Urinary bladder (tissue), 4 donors: ENCODE data around the gene ADSL. TPM values are rescaled to one million over a fixed set of nuclear protein-coding genes. Genes with fewer than 3 reads are reported as not detected.
"Not testable (repeated sequence)": the region's sequence is repeated elsewhere in the genome, so short reads cannot be mapped to it uniquely, and the experiment has no call there.

Experiments used
- DNase-seq: peaks from one replicate; pipeline ENCODE4 v3.0.0-alpha.2; 2015; ENCODE audit errors: extremely low spot score
- H3K27ac ChIP-seq: one replicate; pipeline ENCODE4 v1.5.1; 2013; ENCODE audit warnings: low read depth, mild to moderate bottlenecking, moderate library complexity
- H3K36me3 ChIP-seq: one replicate; pipeline ENCODE4 v1.6.1; 2013; ENCODE audit warnings: mild to moderate bottlenecking, moderate library complexity; ENCODE audit not compliant: insufficient read depth
- H3K4me1 ChIP-seq: one replicate; pipeline ENCODE4 v1.6.1; 2013; ENCODE audit warnings: mild to moderate bottlenecking, moderate library complexity; ENCODE audit not compliant: insufficient read depth
- H3K4me3 ChIP-seq: one replicate; pipeline ENCODE4 v1.5.1; 2013; ENCODE audit warnings: low read depth, low read length
- WGBS: extraction: QIAGEN DNeasy Blood & Tissue Kit; methylation state at CpG from one replicate; pipeline ENCODE4 v1.1.7; 2013; 5-methylcytosine and 5-hydroxymethylcytosine counted together
- polyA plus RNA-seq: library from polyadenylated mRNA; stranded (reverse); fragments of 200-250 nt; gene quantifications from one replicate; pipeline ENCODE4 v1.2.3, GENCODE V29; 2013
- total RNA-seq: library from RNA; depleted of rRNA; stranded (reverse); fragments of >200 nt; gene quantifications from one replicate; pipeline ENCODE4 v1.2.3, GENCODE V29; 2014
- donor health status: healthy with polysubstance abuse.
- donor health status: healthy.

The ADSL gene
- total and polyA plus RNA-seq, 2 donors, result 59.8 to 76.3 TPM

- Histone ChIP-seq H3K4me3 (no peak overlapping the region), H3K36me3 (peaks cover 3% of the 10 kb centered on the region), H3K27ac (no peak overlapping the region), H3K4me1 (no peaks in the 10 kb centered on the region)
- WGBS, result 65% methylated on average over 6 of the region's 6 CpGs
- DNase-seq, result no peak
These were observed 21.0 kb downstream of the ADSL start for GRCh38 chr22:40367342-40367741.

- no peak overlapping the region for H3K27ac ChIP-seq
- 81% methylated on average over 6 of the region's 6 CpGs for WGBS
- no peak overlapping the region for H3K4me3 ChIP-seq
- no peak for DNase-seq
- no peaks in the 10 kb centered on the region for H3K4me1 ChIP-seq
- H3K36me3 ChIP-seq, result peaks cover 3% of the 10 kb centered on the region
These were observed 21.7 kb downstream of the ADSL start for GRCh38 chr22:40368016-40368415.

- DNase-seq, result no peak
- H3K4me1 ChIP-seq, result no peaks in the 10 kb centered on the region
- WGBS, result 88% methylated on average over 3 of the region's 3 CpGs
- H3K4me3 ChIP-seq, result no peak overlapping the region
- no peak overlapping the region for H3K27ac ChIP-seq
- peaks cover 3% of the 10 kb centered on the region for H3K36me3 ChIP-seq
These were observed 22.5 kb downstream of the ADSL start for GRCh38 chr22:40368836-40369235.

- Histone ChIP-seq H3K27ac (no peak overlapping the region), H3K36me3 (no peaks in the 10 kb centered on the region), H3K4me1 (no peaks in the 10 kb centered on the region), H3K4me3 (no peak overlapping the region)
- WGBS, result 96% methylated on average over 8 of the region's 8 CpGs
- no peak for DNase-seq
These were observed 28.3 kb downstream of the ADSL start for GRCh38 chr22:40374567-40374966.

GRCh38 chr22:40376149-40376548 is 29.8 kb downstream of the ADSL start:
- H3K36me3 ChIP-seq, result peaks cover 2% of the 10 kb centered on the region
- no peak overlapping the region for H3K27ac ChIP-seq
- WGBS, result 86% methylated on average over 5 of the region's 5 CpGs
- H3K4me3 ChIP-seq, result no peak overlapping the region
- DNase-seq, result no peak
- H3K4me1 ChIP-seq, result no peaks in the 10 kb centered on the region

- 94% methylated on average over 2 of the region's 2 CpGs for WGBS
- Histone ChIP-seq H3K4me3 (no peak overlapping the region), H3K36me3 (peaks cover 2% of the 10 kb centered on the region), H3K4me1 (peaks cover 1% of the 10 kb centered on the region), H3K27ac (no peak overlapping the region)
- DNase-seq, result no peak
These were observed 31.6 kb downstream of the ADSL start for GRCh38 chr22:40377931-40378330.

- WGBS, result 93% methylated on average over 11 of the region's 11 CpGs
- DNase-seq, H3K36me3 ChIP-seq, H3K4me3 ChIP-seq, H3K4me1 ChIP-seq, H3K27ac ChIP-seq: not testable (repeated sequence)
These were observed 32.1 kb downstream of the ADSL start for GRCh38 chr22:40378448-40378847.

- Histone ChIP-seq H3K36me3 (peaks cover 2% of the 10 kb centered on the region), H3K4me3 (no peak overlapping the region), H3K4me1 (peaks cover 1% of the 10 kb centered on the region), H3K27ac (no peak overlapping the region)
- 94% methylated on average over 3 of the region's 3 CpGs for WGBS
- DNase-seq, result no peak
These were observed 35.2 kb downstream of the ADSL start for GRCh38 chr22:40381461-40381860.

- H3K4me1 ChIP-seq, result peaks cover 1% of the 10 kb centered on the region
- peaks cover 2% of the 10 kb centered on the region for H3K36me3 ChIP-seq
- H3K4me3 ChIP-seq, result no peak overlapping the region
- DNase-seq, result no peak
- WGBS, result 74% methylated on average over 3 of the region's 3 CpGs
- no peak overlapping the region for H3K27ac ChIP-seq
These were observed 37.6 kb downstream of the ADSL start for GRCh38 chr22:40383905-40384304.

GRCh38 chr22:40385036-40385782 is 38.9 kb downstream of the ADSL start:
- 72% methylated on average over 10 of the region's 10 CpGs for WGBS
- no peak for DNase-seq
- H3K4me3 ChIP-seq, result no peak overlapping the region
- H3K4me1 ChIP-seq, result peaks cover 1% of the 10 kb centered on the region
- H3K36me3 ChIP-seq, result peaks cover 2% of the 10 kb centered on the region
- peak overlapping the region; percentile 11 for H3K27ac ChIP-seq

GRCh38 chr22:40387746-40388145 is 41.4 kb downstream of the ADSL start:
- no peak for DNase-seq
- 74% methylated on average over 5 of the region's 5 CpGs for WGBS
- H3K4me3 ChIP-seq, result no peak overlapping the region
- peak overlapping the region; percentile 56 for H3K27ac ChIP-seq
- H3K4me1 ChIP-seq, result no peaks in the 10 kb centered on the region
- H3K36me3 ChIP-seq, result no peaks in the 10 kb centered on the region

GRCh38 chr22:40388231-40388630 is 41.9 kb downstream of the ADSL start:
- 69% methylated on average over 4 of the region's 4 CpGs for WGBS
- no peaks in the 10 kb centered on the region for H3K4me1 ChIP-seq

GRCh38 chr22:40391417-40391816 is 45.1 kb downstream of the ADSL start:
- Histone ChIP-seq H3K4me3 (no peak overlapping the region), H3K27ac (no peak overlapping the region), H3K4me1 (no peaks in the 10 kb centered on the region), H3K36me3 (no peaks in the 10 kb centered on the region)
- no peak for DNase-seq
- WGBS, result 79% methylated on average over 2 of the region's 2 CpGs

More at GRCh38 chr22:40388231-40388630, 41.9 kb downstream of the ADSL start:
- no peak overlapping the region for H3K4me3 ChIP-seq
- H3K36me3 ChIP-seq, result no peaks in the 10 kb centered on the region
- no peak overlapping the region for H3K27ac ChIP-seq
- DNase-seq, result no peak

- H3K36me3 ChIP-seq, result no peaks in the 10 kb centered on the region
- no peaks in the 10 kb centered on the region for H3K4me1 ChIP-seq
- no peak for DNase-seq
- WGBS, result 85% methylated on average over 2 of the region's 2 CpGs
- no peak overlapping the region for H3K27ac ChIP-seq
- H3K4me3 ChIP-seq, result no peak overlapping the region
These were observed 46.3 kb downstream of the ADSL start for GRCh38 chr22:40392618-40393017.
